NCI-H524 (cell line): Measurements from ENCODE around the gene SEPHS1.

Experiments used
- DNase-seq, 2 experiments: peaks; one replicate each; lab custom pipeline; 2025; lab: John Stamatoyannopoulos, UW

Gene SEPHS1

DNA sequence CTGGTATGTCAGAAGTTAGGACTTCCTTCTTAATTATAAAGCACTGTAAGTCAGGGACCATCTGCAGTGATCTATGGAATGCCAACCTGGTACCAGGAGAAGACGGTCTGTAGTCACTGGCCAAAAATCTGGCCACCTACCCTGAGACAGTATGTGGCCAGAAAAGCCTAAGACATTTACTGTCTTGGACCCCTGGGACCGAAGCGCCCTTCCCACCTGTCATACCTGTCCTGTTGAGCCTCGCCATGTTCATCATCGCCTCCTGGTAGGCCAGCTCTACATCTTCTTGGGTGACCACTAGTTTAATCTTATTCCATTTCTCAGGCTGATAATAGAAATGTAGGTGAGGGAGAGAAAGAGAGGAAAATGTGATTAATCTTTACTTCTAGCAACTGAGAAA is 20.0 kb downstream of the SEPHS1 start:
- DNase-seq = no peak

DNA sequence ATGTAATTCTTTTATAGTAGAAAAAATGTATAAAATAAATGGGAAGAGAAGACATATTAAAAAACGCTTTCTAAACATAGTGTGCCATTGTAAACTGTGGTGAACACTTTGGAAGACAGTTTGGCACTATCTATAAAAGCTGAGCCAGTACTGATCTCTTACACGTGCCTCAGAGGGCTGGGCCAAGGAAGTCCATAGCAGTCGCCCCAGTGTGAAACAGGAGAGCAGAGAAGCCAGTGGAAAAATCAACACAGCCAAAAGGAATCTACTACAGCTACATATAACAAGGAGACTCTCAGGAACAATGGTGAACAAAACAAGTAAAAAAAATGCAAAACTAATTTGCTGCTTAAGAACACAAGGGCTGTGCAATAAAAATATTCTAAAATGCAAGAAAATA is 20.6 kb downstream of the SEPHS1 start:
- no peak for DNase-seq

DNA sequence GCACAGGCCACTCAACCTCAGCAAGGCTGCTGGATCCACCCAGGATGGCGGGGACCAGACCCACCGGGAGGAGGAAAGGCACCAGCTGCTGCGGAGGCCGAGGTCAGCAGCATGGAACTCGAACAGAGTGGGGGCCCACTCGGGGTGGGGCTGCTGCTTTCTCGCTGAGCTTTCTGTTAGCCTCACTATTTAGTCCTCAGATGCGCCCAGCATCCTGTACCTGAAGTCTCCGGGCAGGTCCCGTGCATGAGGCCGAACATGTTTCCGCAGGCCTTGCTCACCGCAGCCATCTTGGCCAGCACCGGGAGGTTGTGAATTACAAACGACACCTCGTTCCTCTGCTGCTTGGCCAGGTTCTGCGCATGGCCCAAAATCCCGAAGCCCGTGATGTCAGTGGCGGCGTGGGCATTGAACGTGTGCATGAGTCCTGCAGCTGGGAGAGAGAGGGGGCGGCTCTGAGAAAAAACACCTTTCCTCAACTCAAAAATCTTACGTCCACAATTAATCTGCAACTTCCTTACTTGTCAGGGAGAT is 25.4 kb downstream of the SEPHS1 start:
- no peak for DNase-seq

DNA sequence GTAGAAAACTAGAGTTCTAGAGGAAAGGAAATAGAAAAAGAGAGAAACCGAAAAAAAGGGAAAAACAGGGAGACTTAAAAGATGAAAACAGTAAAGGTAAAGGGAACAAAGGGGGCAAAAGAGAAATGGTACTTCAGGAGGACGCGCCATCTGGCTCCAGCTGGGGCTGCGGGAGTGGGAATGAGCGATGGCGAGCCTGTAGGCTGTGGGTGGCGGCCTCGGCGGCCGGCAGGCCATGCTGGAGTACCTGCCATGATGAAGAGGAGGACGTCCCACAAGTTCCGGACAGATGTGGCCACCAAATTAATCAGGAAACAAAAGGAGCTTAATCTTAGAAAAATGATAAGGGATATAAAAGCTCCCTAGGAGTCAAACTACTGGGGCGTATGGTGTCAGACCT is 26.5 kb downstream of the SEPHS1 start:
- DNase-seq = peak in 1 of 2 experiments; percentile 65

DNA sequence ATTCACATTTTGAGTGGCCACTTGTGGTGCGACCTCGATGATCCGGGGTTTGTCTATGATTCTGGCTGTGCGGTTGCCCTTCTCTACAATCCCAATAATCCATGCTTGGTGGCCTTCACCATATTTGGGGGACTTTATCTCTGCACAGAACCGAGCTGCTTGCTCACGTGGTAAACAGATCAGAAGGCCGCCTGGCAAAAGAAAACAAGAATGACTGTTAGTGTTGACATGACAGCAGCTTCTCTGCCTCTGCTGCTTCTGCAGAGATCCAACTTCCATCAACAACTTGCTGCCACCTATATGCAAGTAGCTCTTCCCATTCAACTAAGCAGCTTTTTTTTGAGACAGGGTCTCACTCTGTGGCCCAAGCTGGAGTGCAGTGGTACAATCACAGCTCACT is 28.9 kb downstream of the SEPHS1 start:
- no peak for DNase-seq

DNA sequence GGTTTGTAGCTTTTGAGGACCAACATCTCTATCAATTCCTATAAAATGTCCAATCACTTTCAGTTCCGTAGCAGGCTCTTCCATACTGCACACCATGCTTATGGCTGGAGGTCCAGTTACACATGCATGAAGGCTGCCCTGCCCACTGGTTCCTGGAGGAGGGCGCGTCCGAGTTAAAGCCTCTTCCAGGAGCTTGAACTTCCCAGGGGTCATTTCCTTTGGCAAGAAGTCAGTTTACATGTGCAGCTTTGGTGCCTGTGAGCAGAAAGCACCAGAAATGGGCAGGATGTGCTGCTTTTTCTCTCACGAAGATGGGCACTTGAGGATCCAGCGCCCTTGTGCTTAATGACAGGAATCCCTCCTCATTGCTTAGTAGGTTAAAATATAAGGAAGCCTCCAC is 30.6 kb downstream of the SEPHS1 start:
- no peak for DNase-seq

DNA sequence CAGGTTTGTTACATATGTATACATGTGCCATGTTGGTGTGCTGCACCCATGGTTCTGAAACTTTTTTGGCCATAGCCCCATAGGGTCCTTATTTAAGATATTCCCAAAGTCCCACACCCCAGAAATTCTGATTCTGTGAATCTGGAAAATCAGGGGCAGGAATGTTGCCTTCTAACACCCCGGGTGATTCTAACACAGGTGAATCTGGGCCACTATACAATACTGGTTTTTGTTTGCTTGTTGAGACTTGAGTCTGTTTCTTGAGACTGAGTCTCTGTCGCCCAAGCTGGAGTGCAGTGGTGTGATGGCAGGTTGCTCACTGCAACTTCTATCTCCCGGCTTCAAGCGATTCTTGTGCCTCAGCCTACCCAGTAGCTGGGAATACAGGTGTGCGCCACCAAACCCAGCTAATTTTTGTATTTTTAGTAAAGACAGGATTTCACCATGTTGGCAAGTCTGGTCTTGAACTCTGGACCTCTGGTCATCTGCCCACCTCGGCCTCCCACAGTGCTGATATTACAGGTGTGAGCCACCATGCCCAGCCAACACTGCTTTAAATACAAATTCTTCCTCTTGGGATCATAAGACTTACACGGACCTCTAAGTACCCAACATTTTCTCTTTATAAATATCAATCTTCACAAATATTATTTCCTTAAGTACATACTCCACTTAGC is 31.3 kb downstream of the SEPHS1 start:
- DNase-seq = no peak

DNA sequence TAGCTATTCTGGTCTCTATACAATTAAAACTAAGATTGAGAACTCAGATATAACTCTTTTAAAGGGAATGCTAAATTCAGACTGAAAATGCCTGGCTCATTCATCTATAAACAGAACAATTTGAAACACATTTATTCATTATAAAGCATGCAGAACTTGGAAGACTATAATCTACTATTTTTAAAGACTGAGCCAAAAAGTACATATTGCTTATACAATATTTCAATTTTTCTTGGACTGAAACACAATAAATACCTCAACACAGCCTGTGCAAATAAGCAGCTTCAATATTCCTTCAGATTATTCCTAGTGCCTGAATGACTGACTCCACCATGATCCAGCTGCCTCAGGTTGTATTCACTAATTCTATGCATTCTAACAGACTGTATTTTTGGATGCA is 32.7 kb downstream of the SEPHS1 start:
- DNase-seq = no peak

DNA sequence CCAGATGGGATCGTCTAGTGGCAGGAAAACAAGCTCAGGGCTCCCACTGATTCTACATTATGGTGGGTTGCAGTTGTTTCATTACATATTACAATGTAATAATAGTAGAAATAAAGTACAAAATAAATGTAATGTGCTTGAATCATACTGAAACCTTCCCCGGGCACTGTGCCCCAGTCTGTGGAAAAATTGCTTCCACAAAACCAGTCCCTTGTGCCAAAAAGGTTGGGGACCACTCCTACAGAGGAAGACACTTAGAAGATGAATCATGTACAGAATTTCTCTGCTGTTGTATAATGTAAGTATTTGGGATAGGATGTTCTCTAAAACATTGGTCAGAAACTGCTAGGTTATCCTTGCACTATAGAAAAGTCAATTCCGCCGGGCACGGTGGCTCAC is 36.9 kb downstream of the SEPHS1 start:
- DNase-seq = no peak

DNA sequence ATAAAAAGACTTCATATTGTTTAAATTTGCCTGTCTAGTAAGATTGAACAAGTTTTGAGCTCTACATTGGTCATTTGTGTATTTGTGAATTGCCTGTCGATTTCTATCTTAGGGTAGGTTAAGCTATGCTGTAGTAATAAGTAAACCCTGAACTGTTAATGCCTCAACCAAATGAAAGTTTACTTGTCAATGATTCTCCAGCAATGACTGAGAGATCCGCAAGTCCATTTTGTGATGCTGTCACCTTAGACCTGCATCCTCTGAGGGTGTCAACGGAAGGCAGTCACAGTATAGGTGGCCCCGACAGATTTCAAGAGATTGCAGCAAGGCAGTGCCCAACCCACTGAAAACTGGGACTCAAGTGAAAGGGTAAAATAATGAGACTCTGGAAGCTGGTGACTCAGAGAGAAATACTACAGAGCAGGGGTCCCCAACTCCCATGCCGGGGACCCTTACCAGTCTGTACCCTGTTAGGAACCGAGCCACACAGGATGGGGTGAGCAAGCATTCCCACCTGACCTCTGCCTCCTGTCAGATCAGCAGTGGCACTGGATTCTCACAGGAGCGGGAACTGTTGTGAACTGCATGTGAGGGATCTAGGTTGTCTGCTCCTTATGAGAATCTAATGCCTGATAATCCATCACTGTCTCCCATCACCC is 37.4 kb downstream of the SEPHS1 start:
- no peak for DNase-seq

DNA sequence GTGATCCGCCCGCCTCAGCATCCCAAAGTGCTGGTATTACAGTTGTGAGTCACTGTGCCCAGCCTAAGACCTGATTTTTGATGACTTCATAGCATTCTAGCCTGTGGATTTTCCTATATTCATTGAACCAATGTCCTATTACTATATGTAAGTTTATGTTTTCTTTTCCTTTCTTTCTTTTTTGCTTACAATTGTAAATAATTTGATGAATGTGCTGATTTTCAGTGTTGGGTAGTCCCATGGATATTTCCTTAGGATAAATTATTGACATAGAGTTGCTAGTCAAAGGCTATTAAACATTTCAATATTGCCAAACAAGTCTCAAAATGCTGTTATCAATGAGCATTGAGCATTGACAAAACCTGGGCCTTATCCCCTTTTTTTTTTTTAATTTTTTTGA is 38.3 kb downstream of the SEPHS1 start:
- no peak for DNase-seq

DNA sequence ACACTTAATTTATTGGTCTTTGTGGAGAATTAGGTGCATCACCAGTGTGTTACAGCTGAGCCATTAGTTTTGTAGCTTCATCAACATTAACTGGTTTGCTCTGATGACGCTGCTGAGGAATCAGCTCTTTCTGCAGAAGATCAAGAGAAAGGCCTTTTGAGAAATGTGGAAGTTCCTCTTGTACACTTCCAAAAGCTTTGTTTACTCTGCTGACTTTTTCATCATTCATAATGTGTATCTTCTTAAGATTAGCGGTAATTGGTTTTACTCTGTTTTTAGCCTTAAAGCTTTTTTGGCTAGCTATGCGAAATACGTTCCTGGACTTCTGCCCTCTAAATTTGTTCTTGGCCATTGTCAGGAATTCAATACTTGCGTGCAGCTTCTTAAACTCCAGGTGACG is 40.0 kb downstream of the SEPHS1 start:
- DNase-seq = no peak

DNA sequence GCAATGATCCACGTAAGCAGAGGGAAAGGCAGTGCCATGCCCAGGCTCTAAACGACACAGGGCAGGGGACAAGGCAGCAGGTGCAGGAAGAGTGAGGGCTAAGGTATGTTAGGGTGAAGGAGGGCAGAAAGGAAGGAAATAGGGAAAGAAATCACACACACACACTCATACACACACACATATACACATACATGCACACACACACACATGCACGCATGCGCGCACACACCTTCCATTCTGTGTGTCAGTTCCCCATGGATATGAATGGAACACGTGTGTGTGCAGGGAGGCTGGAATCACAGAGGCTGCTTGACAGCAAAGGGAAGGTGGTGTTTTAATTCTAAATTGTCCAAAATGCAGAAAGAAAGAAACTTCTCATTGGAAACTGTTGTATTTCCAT is 42.0 kb downstream of the SEPHS1 start:
- no peak for DNase-seq

DNA sequence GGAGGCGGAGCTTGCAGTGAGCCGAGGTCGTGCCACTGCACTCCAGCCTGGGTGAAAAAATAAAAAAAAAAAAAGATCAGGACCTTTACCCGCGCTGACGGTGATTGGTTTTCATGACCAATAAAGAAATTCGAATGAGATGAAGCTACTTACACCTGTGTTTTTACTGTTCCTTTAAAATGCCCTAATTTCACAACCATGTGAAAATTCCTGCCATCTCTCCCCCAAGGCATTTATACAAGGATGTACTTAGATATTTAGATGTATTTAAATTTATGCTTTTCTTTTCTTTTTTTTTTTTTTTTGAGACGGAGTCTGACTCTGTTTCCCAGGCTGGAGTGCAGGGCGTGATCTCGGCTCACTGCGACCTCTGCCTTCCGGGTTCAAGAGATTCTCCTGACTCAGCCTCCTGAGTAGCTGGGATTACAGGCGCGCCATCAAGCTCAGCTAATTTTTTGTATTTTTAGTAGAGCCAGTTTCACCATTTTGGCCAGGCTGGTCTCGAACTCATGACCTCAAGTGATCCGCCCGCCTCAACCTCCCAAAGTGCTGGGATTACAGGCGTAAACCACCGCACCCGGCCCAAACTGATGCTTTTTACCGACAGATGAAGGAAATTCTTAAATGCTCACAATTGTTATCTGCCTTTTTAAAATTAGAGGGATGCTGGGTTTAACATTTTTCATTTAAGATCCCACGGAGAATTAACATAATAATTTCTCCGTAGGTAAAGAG is 45.1 kb downstream of the SEPHS1 start:
- no peak for DNase-seq

DNA sequence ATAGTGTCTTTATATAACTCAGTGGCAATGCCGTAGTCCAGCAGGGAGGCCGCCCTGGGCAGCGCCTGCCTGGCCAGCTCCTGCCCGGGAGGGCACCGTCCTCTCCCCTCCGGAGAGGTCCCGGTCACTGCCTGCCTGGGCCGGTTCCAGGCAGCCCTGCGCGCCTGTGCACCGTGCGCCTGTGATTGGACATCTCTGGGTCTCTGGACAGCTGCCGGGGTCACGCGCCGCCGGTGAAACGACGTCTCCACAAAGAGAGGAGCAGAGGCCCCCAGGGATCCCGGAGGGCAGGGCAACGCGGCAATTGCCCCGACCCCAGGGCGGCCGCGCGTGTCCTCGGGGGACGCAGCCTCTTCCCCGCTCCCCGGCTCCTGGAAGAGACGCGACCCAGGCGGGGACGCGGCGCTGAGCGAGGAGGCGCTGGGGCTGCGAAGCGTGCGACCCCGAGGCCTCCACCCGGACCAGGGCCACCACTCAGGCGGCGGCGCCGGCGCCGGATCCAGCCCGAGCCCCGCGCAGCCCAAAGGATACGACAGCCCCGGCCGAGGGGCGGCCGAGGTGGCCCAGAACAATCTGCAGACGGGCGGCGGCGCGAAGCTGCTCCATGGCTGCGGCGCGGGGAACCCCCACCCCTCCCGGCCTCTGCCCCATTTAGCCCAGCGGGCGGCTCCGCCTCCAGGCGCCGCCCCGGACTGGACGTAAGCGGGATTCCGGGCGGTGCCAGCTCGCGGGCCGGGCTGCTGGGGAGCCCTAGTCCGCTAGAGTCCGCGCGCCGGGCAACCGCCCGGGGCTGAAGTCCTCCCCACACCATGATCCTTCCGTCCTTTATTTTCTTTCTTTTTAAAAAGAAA is 48.4 kb downstream of the SEPHS1 start, which contains the start of gene PHYH:
Gene PHYH, minus strand, starts transcription at position 628 of the 851 bp plus-strand sequence. Its CDS starts 22 bp downstream, at position 606.
- DNase-seq = peak in 1 of 2 experiments; percentile 23

DNA sequence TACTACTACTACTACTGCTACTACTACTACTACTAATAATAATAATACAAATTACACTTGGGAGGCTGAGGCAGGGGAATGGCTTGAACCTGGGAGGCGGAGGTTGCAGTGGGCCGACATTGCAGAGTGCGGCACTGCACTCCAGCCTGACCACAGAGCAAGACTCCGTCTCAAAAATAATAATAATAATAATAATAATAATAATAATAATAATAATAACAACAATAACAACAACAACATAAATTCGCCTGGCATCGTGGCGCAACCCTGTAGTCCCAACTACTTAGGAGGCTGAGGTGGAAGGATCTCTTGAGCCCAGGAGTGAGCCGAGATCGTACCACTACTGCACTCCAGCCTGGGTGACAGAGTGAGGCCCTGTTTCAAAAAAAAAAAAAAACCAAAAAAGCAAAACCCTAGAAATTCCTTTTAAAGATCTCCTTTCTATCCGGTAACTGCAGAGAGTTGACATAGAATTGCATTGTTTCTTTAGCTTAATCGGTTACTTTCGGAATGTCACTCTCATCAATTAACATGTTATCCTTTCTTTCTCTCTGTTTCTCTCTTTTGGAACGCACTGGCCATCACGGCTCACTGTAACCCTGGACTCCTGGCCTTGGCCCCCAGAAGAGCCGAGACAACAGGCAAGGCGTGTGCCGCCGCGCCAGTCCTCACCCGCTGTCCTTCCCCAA is 49.2 kb downstream of the SEPHS1 start:
- DNase-seq = no peak

DNA sequence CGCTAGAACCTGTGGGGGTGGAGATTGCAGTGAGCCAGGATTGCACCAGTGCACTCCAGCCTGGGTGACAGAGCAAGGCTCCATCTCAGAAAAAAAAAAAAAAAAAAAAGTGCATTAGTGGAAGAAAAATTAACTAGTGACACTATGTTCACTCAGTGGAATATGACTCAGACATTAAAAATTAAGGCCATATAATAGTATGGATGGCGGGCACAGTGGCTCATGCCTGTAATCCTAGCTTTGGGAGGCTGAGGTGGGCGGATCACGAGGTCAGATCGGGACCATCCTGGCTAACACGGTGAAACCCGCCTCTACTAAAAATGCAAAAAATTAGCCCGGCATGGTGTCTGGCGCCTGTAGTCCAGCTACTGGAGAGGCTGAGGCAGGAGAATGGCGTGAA is 51.6 kb downstream of the SEPHS1 start:
- DNase-seq = no peak

DNA sequence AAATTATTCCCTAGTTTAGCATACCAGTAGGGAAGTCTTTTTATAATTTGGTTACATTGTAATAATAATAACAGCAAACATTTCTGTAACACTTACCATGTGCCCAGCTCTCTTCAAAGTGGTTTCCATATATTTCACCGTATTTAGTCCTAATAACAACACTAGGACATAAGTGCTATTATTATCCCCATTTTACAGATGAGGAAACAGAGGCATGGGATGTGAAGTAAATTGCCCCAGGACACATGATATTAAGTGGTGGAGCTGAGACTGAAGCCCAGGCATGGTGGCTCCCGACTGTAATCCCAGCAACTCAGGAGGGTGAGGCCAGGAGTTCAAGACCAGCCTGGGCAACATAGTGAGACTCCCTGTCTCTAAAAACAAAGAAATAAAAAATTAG is 53.3 kb downstream of the SEPHS1 start:
- no peak for DNase-seq

DNA sequence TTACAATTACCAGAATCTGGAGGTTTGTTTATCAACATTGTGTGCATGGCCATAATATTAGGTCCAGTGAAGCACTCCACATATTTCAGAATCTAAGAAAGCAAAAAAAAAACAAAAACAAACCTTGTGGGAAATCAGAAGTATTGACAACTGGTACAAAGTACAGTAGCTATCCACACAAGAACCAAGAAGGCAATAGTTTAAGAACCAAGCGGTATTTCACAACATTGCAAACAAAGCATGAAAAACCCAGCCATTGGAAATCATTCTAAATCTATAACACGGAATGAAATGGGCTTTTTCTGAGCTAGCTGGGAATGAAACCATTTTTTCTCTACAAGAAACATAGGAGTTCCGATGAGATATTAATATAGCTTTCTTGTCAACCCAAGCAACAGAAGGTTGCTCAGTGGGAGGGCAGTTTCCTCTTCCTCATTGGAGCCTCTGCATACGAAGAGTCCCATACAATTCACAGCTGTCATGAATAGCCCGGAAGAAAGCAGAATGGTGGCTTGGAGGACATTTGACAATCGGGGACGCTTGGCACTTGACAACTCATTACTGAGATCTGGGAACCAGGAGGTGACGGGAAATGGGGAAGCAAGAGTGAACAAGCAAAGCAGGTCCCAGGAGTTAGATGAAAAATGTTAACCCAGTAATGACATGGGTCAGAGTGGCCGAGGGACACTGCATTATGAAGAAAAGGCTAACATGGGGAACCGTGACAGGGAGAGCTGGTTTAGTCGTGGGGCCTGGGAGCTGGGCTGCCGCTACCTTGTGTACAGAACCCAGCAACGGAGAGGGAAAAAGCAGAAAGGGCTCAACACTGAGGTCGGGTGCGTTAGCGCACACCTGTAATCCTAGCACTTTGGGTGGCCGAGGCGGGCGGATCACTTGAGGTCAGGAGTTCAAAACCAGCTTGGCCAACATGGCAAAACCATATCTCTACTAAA is 56.0 kb downstream of the SEPHS1 start:
- DNase-seq = no peak

DNA sequence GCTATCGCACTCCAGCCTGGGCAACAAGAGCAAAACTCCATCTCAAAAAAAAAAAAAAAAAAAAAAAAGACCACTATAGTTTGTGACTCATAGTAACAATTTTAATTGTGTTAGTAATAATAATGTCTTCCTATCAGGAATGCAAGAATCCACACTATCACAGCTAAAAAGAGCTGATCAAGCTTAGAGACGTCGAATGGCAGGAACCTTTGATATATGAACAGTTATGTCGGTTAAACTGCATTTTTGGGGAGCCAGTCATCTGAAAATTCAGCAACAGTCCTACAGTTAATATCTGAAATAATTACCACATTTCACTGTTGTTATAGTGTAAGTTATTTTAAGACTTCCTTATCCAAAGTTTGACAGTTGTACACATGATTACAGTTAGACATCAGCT is 57.0 kb downstream of the SEPHS1 start:
- DNase-seq = no peak
